GM12873 (cell line): Measurements from ENCODE around the gene APCS.

Experiments
- CTCF ChIP-seq: IDR thresholded peaks from 2 replicates; pipeline ENCODE4 v1.5.1; 2012; ENCODE audit warnings: low read depth, mild to moderate bottlenecking, moderate library complexity, low read length, control low read depth; ENCODE audit not compliant: insufficient read depth; ENCODE audit errors: missing control alignments

The APCS gene

GRCh38 chr1:159577446-159577845 lies 10.2 kb upstream of the APCS start:
- TF ChIP-seq CTCF = no peak

GRCh38 chr1:159580340-159580739 lies 7.3 kb upstream of the APCS start:
- no peak for TF ChIP-seq CTCF

GRCh38 chr1:159581422-159581821 lies 6.2 kb upstream of the APCS start:
- no peak for TF ChIP-seq CTCF

GRCh38 chr1:159584536-159584935 lies 3.1 kb upstream of the APCS start:
- no peak for TF ChIP-seq CTCF

GRCh38 chr1:159591981-159592380 lies 4.4 kb downstream of the APCS start:
- no peak for TF ChIP-seq CTCF

GRCh38 chr1:159594625-159595405 lies 7.2 kb downstream of the APCS start:
- no peak for TF ChIP-seq CTCF

GRCh38 chr1:159598196-159598595 lies 10.6 kb downstream of the APCS start:
- TF ChIP-seq CTCF = no peak
